Measurements from ENCODE around the gene CNKSR1. TPM values are rescaled to one million over a fixed set of nuclear protein-coding genes. Genes with fewer than 3 reads are reported as not detected.

Gene CNKSR1
- polyA plus RNA-seq, 1 donor = 2.5 TPM

DNA sequence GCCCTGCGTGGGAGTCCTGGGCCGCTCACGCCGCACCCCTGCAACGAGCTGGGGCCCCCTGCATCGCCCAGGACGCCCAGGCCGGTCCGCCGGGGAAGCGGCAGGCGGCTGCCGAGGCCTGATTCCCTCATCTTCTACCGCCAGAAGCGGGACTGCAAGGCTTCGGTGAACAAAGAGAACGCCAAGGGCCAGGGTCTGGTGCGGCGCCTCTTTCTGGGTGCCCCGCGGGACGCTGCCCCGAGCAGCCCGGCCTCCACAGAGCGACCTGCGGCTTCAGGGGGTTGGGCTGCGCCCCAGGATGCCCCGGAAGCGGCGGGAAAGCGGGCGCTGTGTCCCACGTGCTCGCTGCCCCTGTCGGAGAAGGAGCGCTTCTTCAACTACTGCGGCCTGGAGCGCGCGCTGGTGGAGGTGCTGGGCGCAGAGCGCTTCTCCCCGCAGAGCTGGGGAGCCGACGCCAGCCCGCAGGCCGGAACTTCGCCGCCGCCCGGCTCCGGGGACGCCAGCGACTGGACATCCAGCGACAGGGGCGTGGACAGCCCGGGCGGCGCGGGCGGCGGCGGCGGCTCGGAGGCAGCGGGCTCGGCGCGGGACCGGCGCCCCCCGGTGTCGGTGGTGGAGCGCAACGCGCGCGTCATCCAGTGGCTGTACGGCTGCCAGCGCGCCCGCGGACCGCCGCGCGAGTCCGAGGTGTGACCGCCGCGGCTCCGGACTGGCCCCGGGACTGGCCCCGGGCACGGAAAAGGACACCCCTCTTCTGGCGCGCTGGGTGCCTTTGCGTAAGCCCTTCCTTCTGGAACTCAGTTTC, 15.7 kb upstream of the CNKSR1 start:
- DNase-seq = peak; percentile 66

DNA sequence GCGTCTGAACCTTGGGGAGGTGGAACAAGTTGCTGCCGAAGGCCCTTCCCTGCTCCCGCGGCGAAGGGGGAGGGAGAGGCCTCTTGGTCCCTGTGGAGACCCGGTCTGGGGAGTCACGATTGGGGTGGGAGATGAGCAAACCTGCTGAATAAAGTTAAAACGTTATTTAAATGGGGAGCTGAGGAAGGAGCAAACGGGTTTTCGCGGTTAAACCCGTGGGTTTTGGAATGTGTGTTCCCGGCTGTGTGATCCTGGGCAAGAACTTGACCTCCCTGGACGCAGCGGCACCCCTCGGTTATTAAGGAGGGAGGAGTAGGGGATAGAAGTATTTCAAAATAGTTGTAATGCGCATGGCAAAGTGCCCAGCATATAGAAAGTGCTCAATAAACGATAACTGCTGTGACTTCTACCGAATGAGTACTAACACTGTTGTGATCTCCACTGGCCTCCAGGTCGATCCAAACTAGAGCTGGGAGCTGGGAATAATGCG, 15.0 kb upstream of the CNKSR1 start:
- DNase-seq = no peak

DNA sequence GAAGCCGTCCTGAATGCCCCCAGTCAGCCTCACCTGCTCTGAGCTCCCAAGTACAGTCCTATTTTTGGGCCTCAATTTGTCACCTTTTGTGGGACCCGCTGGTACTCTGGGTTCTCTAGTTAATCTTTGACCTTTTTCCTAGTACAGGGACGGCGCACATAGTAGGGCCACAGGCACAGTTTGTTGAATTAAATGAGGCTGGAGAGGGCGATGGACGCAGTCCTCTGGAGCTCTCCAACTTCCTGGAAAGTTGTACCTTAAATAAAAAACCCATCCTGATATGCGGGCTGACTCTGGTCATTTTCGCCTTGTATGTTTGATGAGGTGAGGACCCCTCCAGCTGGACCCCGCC, 13.6 kb upstream of the CNKSR1 start:
- no peak for DNase-seq

DNA sequence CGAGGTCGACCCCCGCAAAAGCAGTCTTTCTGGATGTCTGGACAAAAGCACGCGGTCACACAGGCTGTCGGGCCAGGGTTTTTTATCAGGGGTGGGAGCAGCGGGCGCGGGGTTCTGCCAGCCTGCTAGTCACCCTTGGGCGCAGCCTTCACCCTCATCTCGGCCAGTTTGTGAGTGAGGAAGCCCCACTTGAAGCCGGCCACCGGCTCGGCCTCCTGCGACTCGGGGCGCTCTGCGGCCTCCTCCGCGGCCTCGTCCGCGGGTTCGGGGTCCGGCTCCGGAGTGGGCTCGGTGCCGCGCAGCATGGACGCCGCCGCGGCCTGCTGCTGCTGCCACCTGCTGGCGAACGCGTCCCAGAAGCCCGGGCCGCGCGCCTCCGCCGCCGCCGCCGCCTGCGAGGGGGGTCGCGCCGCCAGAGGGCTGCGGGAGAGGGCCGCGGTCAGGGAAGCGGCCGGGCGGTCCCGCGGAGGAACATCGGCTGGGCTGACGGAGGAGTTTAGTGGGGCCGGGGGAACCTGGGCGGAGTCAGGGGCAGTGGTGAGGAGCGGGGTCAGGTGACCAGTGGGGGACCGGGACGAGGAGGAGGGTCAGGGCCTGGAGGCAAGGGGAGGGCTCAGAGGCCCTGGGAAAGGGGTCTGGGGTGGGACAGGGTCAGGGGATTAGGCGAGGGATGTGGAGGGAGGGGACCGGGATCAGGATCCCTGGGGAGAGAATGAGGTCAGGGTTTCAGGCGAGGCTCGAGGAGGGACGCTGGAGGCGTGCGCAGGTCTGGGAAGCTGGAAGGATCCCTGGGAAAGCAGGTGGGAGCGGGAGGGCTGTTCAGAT, 13.0 kb upstream of the CNKSR1 start:
- peak; percentile 55 for DNase-seq

DNA sequence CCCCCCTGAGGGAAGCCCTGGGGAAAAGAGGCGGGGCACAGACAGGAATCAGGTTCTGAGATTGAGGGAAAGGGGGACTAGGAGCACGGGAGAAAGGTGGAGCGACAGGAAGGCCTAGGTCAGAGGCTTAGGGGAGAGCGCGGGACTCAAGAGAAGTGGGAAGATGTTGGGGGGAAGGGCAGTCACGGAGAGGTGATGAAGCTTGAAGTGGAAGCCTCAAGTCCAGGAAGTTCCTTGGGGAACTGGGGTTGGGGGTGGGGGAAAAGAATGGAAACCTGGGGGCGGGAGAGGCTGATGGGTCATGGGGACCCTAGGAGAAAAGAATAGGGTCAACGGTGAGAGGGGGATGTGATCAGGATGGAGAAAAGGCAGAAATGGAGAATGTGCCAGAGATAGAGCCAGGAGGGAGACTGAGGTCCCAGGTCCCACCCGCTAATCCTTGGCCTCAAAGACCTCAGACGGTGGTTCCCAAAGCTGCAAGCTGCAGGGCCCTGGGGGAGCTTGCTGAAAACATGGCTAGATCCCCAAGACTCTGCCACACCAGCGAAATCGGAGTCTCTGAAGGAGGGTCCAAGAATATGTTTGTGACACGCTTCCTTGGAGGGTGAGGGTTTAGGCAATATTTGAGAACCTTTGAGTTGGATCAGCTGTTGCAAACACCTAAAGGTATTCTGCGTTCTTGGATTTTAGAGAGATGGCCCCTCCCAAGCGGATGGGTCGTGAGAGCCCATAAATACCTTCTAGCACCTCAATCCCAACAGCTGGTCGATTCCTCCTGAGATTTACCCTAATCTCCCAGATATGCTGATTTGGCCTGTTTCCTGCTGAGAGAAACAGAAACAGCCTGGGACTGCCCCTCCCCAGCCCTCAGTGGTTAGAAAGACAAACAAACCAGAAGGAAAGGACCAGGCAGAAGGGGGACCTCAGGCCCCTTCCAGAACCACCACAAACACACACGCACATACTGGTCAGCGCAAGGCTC, 12.1 kb upstream of the CNKSR1 start:
- no peak for DNase-seq

DNA sequence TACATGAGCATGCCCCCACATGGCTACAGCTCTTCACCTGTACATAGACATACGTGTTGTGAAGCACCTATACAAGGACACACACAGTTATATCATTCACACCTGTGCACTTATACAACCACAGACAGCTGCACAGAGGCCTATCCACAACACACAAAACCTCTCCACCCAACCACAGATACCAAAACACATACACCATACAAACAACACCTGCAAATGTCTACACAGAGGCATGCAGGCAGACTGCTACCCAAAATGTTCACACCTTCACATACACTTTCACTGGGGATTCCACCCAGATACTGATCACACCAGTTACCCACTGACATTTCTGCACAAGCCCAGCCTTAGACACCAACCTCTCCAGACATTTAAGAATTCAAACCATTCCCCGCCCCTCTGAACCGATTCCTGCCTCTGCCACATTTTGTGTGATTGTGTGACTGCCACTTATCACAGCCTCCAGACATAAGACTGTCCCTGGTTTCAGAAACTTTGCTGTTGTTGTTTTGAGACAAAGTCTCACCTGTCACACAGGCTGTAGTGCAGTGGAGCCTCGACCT, 10.5 kb upstream of the CNKSR1 start:
- DNase-seq = no peak

DNA sequence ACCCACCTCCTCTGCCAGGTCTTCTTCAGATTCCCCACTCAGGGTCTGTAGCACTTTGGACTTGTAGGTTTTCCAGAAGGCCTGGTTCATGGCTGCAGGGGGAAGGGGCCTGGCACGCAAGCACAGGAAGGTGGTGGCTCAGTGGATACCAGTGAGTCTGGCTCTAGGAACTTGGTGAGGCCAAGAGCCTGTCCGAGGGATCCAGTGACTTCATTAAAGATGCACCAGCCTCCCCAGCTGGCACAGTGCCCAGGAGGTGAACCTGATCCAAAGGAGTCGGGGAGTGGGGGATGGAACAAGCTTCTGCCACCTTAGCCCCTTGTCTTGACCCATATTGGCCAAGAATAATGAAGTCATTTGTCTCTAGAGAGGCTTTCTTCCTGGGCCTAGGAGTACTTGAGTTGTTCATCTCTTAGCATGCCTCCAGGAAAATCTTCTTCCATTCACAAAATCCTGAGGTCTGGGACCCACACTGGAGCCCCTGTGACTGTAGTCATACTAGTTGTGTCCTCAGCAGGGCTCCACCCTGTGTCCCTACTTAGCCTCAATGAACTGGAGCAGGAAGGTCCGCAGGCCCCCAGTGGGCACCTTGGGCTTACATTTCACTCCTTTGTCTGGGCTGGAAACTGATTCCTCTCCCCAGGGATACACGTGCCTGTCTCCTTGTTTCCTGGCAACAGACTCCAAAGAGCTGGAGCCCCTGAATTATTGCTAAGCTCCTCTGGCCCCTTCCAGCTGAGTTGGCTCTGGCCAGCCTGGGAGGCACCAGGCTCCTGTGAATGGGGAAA, 8.7 kb upstream of the CNKSR1 start, which contains the start of gene C1orf232:
Gene C1orf232, minus strand, starts transcription at position 554 of the 788 bp plus-strand sequence. Its CDS starts 464 bp downstream, at position 90.
- DNase-seq = no peak

DNA sequence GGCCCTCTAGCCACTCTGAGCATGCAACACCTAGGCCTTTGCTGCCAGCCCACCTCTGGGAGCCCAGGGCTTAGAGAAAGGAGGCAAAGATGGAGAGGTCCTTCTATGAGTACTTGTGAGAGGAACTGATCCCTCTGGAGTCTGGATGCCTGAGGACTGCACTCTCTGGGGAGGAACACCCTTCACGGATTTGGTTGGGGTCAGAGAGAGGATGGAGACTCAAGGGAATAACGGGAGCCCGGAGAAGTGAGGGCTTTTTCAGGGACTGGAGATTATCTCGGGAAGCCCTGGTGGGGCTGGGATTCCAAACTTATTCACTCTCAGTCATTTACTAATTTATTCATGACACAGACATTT, 8.1 kb upstream of the CNKSR1 start:
- DNase-seq = no peak

DNA sequence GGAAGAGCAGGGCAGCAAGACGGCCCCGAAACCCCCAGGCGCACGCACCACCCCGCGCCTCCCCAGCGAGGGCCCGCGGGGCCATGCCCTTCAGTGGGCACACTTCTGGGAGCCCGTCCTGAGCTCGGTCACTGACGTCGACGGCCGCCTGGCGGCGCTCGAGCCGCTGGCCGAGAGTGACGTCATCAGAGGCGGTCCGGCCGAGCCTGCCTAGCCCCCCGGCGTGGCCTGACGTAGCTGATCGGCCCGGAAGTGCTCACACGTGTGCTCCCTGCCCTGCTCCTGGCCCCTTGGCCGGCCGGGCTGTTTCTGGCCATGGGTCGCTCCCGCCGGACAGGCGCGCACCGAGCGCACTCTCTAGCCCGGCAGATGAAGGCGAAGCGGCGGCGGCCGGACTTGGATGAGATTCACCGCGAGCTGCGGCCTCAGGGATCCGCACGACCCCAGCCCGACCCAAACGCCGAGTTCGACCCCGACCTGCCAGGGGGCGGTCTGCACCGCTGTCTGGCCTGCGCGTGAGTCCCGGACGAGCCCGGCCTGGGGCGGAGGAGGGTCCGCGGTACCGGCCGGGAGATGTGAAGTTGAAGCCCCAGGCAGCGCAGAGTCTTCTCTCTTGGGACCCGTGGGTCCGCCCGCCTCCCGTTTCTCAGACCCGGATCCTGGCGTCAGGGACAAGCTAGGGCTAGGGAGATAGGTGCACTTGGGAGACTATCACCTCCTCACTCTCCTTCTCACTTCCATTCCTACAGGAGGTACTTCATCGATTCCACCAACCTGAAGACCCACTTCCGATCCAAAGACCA, 7.4 kb upstream of the CNKSR1 start, which contains the start of gene ZNF593:
Gene ZNF593, plus strand, starts transcription at position 240 of the 803 bp plus-strand sequence. Its CDS starts 76 bp downstream, at position 316.
- peak; percentile 89 for DNase-seq

DNA sequence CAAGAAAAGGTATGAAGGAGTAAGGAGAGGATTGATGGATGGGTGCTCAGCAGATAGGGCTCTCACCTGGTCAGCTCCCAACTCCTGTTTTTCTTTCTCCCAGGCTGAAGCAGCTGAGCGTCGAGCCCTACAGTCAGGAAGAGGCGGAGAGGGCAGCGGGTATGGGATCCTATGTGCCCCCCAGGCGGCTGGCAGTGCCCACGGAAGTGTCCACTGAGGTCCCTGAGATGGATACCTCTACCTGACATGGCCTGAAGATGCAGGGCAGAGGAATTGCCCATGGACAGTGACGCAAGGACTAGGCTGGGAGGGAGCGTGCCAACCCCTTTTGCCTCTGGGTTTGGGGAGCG, 6.8 kb upstream of the CNKSR1 start:
- no peak for DNase-seq

DNA sequence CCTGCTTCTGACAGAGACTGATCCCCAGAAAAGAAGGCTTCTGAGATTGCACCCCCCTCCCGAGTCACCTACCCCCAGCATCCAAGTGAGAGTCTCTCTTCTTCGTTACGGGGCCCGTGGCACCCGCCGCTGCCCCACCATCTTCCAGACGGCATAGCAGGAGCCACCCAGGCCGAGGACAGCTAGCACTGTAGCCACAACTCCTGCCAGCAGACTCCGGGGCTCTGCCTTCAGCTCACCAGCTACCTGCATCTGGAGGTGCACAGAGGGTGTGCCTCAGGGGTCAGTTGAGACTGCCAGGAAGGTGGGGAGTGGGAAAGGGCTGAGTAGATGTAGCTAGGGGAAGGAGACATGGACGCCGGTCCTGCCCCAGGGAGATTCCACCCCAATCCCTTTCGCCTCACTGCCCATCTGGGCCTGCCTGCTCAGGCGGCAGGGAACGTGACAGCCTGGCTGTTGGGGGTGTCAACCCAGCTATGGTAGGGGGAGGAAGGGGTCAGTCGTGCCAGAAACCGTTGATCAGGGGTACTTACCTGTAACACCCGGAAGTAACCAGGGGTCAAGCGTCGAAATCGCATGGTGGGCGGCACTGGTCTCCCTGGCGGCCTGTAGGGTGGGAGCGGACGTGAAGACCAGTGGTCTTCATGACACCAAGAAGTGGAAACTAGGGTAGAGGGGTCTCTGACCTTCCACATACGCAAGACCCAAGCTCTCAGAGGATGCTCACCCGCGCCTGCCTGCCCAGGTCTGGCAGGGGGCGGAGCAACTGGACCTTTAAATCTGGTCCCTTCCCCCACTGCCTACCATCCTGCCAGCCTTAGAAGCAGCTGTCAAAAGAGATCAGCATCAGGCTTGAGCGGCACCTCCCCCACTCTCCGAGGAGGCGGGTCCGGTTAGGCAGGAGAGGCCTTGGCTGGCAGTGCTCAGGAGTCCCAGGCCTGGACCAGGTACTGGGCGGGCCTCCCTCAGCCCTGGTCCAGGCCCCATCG, 5.9 kb upstream of the CNKSR1 start, which contains the start of gene ZNF593OS:
Gene ZNF593OS, minus strand, starts transcription at position 749 of the 989 bp plus-strand sequence. Its CDS starts 171 bp downstream, at position 578.
- no peak for DNase-seq

DNA sequence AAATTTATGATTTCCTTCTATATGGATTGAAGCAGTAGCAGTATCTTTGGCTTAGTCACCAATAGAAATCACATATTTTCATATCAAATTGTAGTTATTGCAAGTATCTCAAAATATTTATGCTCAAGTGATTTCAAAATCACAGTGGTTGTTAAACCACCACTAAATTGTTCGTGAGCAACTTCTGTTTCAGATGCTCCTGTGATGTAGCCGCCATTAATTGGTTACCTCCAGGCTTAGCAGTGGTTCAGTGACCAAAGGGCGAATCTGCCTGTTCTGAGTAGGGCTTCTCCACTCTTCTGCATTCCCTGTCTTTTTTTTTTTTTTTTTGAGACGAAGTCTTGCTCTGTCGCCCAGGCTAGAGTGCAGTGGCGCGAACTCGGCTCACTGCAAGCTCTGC, 1.9 kb upstream of the CNKSR1 start:
- no peak for DNase-seq

DNA sequence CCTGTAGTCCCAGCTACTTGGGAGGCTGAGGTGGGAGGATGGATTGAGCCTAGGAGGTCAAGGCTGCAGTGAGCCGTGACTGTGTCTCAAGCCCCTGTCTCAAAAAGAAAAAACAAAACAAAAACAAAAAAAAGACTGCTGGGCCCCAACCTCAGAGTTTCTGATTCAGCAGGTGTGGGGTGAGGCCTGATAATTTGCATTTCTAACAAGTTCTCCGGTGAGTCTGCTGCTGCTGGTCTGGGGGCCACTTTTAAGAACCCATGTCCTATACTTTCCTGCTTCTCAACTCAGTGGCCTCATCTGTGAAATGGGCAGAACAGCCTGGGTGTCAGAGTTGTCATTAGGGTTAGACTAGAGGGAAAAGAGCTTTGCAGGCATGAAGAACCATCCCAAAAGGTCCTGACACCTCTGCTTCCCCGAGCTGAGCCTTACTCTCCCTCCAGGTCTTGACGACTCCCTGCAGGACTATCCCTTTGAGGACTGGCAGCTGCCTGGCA, 2.8 kb downstream of the CNKSR1 start:
- DNase-seq = no peak

DNA sequence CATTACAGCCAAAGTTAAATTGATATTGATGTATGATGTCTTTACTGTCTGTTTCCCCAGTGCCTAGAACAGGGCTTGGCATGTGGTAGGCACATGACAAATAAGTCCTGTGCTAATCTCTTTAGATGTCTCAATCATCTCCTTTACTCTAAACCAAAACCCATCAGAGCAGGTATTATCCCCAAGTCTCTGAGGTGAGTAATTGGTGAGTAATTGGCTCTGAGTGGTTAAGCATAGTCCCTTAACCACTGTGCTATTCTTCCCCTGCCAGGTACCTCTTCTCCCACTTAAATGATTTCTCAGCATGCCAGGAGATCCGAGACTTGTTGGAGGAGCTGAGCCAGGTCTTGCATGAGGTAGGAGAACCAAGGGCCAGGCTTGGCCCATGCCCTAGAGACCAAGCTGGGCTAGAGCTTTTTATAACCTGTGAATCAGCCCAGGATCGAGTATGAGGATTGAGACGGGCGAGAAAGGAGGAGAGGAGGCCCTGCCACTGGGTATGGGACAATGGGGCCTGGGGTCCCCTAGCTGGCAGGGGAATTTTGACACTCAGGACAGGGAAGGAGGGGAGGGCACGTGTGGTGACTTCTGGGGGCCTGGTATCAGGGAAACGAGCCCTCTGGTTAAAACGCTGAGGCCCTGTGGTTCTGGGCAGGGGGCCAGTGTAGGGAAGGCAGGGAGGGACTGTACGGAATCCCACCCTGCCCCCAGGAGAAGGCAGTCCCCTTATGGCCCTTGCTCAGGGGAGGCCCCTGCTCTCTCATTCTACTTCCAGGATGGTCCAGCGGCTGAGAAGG, 4.5 kb downstream of the CNKSR1 start:
- DNase-seq = no peak

DNA sequence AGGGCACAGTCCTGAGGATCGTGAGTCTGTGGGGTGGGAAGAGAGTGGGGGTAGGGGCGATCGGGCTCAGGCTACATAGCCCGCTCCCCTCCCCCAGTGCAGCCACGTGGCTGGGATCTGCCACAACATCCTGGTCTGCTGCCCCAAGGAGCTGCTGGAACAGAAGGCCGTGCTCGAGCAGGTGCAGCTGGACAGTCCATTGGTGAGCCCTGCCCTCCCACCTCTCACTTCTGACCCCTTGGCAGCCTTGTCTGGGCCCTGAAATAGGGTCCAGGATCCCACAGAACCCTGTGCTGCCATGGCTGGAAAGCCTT, 5.0 kb downstream of the CNKSR1 start:
- DNase-seq = no peak

DNA sequence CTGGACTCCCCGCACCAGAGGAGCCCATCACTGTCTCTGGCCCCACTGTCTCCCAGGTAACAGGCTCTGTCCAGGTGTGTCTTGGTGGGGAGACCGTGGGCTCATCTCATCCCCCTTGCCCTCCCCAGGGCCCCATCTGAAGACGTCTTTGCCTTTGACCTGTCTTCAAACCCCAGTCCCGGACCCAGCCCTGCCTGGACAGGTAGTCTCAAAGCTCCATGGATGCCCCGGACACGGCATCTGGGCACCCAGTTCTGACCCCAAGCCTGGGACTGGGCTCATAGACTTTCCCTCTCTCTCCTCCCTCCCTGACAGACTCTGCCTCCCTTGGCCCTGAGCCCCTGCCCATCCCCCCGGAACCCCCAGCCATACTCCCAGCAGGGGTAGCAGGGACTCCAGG, 6.8 kb downstream of the CNKSR1 start:
- DNase-seq = no peak

DNA sequence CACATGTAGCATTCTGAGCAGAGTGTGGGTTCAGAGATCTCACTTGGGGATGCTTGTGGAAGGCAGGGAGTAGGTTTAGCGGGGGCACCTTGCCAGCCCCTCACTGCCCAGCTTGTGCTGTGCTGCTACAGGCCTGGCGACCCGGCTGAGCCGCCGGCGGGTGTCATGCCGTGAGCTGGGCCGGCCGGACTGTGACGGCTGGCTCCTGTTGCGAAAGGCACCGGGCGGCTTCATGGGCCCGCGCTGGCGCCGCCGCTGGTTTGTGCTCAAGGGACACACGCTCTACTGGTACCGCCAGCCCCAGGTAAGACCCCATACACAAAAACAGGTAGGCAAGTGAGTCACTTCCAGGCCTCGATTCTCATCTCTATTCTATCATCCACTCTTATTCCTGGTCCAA, 7.6 kb downstream of the CNKSR1 start:
- no peak for DNase-seq

DNA sequence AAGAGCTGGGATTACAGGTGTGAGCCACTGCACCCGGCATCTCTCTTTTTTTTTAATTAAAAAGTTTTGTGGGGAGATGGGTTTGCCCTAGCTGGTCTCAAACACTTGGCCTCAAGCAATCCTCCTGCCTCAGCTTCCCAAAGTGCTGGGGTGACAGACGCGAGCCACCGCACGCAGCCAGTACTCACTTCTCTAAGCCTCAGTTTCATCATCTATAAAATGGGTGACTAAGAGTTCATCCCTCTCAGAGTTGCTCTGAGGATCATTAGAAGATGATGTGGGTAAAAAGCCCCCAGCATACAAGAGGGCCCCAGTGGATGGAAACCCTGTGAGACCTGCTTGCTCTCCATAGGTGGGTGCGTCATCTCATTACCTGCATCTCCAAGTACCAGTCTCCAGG, 10.6 kb downstream of the CNKSR1 start:
- DNase-seq = no peak
